Sigmoid colon (tissue), 4 donors: ENCODE results near the gene TMEM106C.

Experiments
- EP300 ChIP-seq, 4 donors: sonication (generic); formaldehyde crosslinking; IDR thresholded peaks; one replicate each; pipeline ENCODE4 v1.6.1; 2017; ENCODE audit warnings: antibody characterized with exemption in 4 of 4
- TF ChIP-seq, protein P1 (sequence below), 4 experiments: fragments of 450-650 bp in 3 of 4; fragments of 200-600 bp in 1 of 4; IDR thresholded peaks; one replicate each; pipeline ENCODE4 v1.5.1; 2016 to 2019; ENCODE audit warnings: antibody characterized with exemption in 4 of 4, mild to moderate bottlenecking in 3 of 4, moderate library complexity in 2 of 4

DNA sequence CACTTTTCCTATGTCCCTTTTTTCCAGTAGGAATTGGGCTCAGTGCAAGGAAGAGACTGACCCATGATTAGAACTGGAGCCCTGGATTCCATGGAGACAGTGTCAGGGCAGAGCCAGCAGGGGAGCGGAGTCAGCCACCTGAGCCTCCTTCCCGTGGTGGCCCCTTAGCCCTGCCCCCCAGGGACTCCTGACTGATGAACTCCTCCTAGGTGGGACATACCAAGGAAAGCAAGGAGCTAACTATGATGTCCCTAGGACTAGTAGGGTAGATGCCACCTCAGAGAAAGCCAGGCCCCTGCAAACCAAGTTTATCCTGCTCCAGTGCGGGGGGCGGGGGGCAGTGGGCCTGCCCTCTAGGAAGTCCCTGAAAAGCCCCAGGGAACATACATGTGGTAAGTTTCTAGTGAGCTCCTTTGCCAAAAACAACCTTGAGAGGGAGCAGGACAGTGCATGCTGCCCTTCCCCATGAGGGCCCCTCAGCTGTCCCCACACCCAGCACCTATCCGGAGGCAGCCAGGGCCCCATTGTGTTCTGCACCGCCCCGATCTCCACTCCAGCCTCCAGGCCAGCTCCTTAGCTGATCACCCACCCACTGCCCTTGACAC lies 47.1 kb downstream of the TMEM106C start:
- TF ChIP-seq EP300 (IDR thresholded peaks at IDR 0.05) = no peak
- TF ChIP-seq, protein P1, sequence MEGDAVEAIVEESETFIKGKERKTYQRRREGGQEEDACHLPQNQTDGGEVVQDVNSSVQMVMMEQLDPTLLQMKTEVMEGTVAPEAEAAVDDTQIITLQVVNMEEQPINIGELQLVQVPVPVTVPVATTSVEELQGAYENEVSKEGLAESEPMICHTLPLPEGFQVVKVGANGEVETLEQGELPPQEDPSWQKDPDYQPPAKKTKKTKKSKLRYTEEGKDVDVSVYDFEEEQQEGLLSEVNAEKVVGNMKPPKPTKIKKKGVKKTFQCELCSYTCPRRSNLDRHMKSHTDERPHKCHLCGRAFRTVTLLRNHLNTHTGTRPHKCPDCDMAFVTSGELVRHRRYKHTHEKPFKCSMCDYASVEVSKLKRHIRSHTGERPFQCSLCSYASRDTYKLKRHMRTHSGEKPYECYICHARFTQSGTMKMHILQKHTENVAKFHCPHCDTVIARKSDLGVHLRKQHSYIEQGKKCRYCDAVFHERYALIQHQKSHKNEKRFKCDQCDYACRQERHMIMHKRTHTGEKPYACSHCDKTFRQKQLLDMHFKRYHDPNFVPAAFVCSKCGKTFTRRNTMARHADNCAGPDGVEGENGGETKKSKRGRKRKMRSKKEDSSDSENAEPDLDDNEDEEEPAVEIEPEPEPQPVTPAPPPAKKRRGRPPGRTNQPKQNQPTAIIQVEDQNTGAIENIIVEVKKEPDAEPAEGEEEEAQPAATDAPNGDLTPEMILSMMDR (IDR thresholded peaks at IDR 0.05) = no peak
